H54 (cell line): ENCODE data around the gene ANKRD22.

ENCODE experiments used
- DNase-seq: peaks from one replicate; pipeline ENCODE4 v3.0.0; 2011; ENCODE audit warnings: low spot score, mixed read lengths; ENCODE audit not compliant: insufficient read length
- FAIRE-seq: peaks from 3 replicates; lab custom pipeline; 2011; peaks lifted over from hg19 to GRCh38; lab: Jason Lieb, UNC
- POLR2A ChIP-seq: IDR thresholded peaks from 2 replicates; pipeline ENCODE4 v1.6.1; 2011; ENCODE audit warnings: low read depth, mild to moderate bottlenecking, low read length

The ANKRD22 gene

DNA sequence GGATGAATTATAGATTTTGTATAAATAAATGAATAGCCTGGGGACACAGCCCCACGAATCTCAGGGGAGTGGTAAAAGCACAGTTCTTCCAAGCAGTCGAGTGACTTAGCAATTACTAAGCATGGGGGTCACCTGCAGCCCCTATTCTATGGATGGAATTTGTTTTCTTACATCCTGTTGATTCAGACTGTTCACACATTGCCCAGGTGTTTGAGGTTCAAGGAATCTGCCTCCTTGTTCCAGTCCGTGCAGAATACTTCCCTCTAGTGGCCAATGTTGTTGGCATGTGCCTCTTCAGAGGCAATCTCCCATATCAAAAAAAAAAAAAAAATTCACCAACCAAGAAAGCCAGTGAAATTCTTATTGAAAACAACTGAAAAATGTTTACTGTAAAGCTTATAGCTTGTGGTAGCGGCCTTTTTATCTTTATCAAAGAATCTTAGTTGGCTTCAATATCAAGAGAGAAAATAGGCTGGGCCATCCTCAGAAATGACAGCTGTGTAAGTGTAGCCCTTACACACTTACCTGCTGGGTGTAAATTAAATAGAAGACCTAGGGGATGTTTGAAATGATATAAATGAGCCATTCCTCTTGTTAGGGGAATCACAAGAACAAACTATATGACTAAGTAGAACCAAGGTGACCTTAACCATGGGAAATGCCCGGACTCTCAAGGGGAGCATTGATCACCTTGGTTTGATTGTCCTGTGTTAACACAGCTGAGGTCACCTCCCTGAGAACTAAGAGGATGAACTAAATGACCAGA is 41.3 kb downstream of the ANKRD22 start:
- DNase-seq (peak; percentile 29), FAIRE-seq (peak; percentile 93)
- TF ChIP-seq POLR2A = no peak

DNA sequence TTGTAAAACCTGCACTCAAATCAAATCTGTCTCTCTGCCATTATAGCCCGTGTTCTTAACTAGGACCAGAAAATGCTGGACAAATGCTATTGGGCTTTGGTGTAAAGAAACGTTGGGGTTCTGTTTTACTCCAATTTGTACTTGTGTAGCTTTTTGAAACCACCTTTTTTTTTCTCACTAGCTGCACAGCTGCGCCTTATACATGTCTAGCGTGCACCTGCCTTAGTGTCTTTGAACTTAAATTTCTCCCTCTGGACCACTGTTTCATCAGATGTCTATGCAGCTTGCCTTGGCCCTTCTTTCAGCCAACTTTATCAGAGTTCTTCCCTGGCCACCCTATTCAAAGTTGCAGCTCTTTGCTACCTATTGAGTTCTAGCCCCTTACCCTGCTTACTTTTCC is 42.0 kb downstream of the ANKRD22 start:
- no peak for FAIRE-seq
- no peak for DNase-seq
- no peak for TF ChIP-seq POLR2A

- DNase-seq = no peak
- TF ChIP-seq POLR2A = no peak
- no peak for FAIRE-seq
Observed at GRCh38 chr10:88805924-88806323, 45.7 kb downstream of the ANKRD22 start.

DNA sequence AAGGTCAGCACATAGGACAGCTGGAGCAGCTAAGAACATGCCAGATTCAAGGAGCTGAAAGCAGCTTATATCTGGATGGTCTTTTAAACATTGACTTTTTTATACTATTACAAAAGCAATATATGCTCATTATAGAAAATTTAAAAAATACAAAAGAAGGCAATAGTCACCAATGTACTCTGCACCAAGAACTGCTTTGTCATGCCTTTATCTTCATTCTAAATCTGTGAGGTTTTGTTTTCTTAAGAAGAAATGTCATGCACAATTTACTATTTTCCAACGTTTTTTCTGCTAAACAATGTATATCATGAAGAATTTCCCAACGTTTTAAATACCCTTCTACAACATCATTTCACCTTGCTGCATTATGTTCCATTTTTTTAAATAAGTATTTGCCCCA is 46.3 kb downstream of the ANKRD22 start:
- DNase-seq (no peak), FAIRE-seq (no peak)
- no peak for TF ChIP-seq POLR2A

DNA sequence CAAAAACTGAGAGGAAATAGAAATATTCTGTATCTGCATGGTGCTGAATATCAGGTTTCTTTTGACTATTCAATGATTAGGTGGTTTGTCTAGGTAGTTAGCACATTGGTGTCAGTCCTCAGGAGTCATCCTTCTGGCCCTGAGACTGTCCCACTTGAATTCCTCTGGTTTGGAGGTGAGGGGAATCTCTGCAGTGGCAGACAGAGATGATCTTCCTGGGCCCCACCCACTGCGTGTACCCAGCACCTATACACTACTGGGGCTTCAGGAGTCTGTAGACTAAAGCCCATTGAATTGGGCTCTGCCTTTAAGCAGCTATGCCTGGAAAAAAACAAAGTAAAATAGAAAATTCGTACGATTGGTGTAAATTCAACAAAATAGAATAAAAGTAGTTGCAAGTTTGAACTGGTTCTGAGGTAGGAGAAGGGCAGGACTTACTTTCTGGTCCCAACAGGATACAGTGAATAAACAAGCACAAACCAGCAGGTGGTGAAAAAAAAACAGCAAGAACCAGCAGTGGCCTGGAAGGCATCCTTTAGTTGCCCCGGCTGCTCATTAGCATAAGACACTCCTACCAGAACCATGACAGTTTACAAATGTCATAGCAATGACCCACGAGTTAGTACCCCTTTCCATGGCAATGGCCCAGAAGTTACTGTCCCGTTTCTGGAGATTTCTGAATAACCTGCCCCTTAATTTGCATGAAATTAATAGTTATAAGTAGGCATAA is 47.4 kb downstream of the ANKRD22 start:
- no peak for TF ChIP-seq POLR2A
- DNase-seq = no peak
- FAIRE-seq = no peak

DNA sequence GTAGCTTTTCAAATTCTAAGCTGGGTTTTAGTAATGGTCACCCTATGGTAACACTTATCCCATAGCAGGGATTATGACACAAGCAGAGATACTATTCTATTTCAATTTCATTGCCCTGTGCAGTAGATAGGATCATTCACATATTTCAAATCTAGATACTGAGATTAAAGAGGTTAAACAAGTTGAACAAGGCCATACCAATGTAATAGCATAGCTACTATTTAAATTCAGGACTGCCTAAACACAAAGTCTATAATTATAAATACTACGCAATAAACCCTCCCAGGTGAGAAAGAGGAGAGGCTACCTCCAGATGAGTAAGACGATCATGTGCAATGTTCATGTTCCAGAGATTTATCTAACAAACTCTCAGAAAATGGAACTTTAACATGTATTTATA is 48.0 kb downstream of the ANKRD22 start:
- DNase-seq (no peak), FAIRE-seq (no peak)
- no peak for TF ChIP-seq POLR2A

DNA sequence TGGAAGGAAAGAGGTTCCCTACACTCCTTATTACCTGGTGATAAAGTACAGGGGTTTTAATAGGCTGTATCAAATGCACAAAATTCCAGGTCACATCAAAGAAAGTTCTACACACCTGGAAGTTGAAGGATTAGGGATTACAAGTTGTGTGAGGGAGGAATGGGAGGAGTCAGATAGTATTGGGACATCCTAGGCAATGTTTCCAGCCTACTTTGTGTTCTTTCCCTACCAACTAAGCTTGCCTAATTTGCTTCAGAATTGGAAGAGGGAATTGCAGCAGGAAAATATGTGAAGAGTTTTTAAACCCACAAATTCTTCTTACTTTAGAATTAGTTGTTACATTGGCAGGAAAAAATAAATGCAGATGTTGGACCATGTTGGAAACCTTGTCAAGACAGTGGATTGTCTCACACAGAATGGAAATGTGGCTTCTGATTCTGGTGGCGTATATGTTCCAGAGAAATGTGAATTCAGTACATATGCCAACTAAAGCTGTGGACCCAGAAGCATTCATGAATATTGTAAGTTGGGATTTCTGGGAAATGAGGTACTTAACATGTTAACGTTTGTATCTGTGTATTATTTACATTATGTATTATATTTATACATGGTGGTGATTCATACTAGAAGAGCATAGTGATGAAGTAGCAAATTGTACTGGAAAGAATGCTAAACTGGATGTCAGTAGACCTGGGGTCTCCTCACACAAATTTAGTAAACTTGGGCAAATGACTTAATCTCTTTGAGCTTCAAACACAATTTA is 48.9 kb downstream of the ANKRD22 start, which contains the start of gene LIPM:
TSS of gene LIPM (plus strand) at position 208 of the 763 bp plus-strand sequence. CDS start at position 375, 167 bp downstream.
- no peak for TF ChIP-seq POLR2A
- FAIRE-seq (no peak), DNase-seq (no peak)

DNA sequence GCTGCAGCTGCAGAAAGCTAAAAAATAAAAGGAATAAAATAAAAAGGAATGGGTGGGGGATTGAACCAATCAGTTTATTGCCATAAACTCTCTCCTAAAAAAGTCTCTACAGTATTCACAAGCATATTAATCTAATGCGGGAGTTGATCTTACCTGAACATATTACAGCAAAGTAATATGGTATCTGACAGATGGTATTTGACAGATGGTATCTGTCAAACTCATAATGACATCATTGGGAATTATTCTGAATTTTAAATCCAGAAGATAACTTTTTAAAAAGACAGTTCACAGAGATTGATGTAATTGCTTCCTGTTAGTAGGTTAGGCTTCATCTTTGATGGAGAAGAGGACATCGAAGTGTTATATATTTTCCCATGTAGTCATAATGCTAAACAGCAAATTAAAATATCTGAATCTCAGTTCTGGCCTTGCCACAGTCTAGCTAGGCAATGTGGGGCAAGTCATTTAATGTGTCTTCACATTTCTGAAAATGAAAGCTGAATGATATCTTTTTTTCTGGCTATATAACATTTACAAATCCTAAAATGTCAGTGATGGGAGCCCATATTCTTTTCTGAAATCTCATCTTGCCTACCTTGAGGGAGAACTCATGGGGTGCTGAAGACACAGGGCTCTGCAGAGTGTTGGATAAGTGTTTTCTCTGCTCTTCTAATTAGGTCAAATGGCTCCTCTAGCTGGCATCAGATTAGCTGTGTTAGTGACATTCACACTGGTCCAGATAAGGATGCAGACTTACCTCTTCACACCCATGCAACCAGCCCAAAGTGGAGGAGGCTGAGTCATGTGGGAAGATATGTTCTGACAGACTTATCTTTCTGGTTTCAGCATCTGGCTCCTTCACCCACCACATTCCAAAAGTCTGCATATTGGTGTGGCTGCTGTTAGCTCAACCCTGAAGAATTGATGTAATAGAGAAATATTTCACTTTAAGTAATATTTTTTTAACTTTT is 51.2 kb downstream of the ANKRD22 start:
- FAIRE-seq (no peak), DNase-seq (no peak)
- no peak for TF ChIP-seq POLR2A

DNA sequence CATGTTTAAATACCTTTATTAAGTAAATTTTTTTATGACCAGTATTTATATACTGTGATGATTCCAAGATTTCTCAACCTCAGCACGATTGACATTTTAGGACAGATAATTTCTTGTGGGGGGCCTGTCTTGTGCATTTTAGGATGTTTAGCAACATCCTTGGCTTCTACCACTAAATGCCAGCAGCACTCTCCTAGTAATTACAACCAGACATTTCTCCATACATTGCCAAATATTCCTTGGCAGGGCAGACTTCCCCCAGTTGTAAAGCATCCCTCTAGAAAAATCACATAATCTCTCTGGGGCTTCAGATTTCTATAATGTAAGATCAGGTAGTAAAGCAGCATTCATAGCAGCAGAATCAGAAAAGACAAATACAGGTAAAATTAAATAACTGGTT is 56.9 kb downstream of the ANKRD22 start:
- DNase-seq (no peak), FAIRE-seq (no peak)
- TF ChIP-seq POLR2A = no peak

- peak; percentile 93 for FAIRE-seq
- no peak for TF ChIP-seq POLR2A
- no peak for DNase-seq
Observed at GRCh38 chr10:88793712-88794299, 57.8 kb downstream of the ANKRD22 start.

GRCh38 chr10:88792661-88793060 is 59.0 kb downstream of the ANKRD22 start:
- TF ChIP-seq POLR2A = no peak
- DNase-seq (peak; percentile 36), FAIRE-seq (peak; percentile 98)

- no peak for TF ChIP-seq POLR2A
- peak; percentile 33 for DNase-seq
- peak; percentile 89 for FAIRE-seq
Observed at GRCh38 chr10:88791924-88792323, 59.7 kb downstream of the ANKRD22 start.
